HG03064 (cell line): Measurements from ENCODE around the gene LSM6.

Experiments
- ATAC-seq: cut with Tn5 transposase; IDR thresholded peaks from one replicate; pipeline ENCODE4 v1.9.1; 2021; ENCODE audit warnings: low read depth; ENCODE audit not compliant: unreplicated experiment

The LSM6 gene

DNA sequence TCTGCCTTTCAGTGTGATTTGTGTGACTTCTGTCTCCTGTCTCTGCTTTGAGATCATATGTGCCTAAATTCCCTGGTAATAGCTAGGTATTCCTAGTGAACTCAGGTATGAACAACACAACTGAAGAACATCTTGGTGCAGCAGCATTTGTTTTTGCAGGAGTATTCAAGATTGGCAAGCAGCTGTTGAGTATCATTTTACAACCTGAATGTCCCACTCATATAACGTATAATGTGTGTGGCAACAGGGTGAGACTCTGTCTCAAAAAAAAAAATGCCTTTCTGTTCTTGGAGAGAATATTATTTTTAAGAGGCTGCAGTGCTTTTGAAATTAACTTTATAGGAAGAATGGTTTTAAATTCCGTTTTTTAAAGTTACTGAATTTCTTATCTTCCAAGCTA, 7.7 kb downstream of the LSM6 start:
- ATAC-seq = no peak

DNA sequence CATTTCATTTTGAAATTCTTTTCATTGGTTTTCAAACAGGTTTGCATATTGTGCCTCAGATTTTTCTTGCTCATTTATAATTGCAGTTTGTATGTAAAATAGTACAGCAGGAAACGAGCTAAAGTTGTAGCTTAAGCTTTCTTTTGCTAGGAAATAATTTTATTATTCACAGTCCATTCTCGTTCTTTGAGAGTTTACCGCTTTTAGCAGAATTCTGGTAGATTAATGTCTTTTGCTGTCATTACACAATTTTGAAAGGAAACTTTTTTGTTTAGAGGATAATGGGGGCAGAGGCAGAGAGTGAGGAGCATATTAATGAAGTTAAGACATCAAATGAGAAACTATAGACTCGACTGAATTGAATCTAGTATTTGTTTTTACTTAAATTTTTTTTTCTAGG, 10.5 kb downstream of the LSM6 start:
- ATAC-seq = no peak

DNA sequence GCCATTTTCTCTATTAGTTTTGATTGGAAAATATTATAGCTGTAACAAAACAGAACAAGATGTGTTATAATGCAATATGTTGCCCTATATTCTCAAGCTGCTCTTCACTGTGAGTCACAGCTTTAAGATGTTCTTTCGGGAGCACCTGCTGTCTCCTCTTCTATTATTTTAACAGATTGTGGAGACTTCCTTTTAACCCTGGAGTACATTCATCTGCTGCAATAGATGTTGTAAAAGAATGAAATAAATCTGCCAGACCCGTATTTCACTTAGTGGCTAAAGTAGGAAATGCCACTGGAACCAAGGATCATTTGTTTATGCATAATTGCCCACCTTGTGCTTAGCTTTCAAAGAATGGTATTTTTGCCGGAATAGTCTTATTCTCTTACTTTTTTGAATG, 11.1 kb downstream of the LSM6 start:
- no peak for ATAC-seq

DNA sequence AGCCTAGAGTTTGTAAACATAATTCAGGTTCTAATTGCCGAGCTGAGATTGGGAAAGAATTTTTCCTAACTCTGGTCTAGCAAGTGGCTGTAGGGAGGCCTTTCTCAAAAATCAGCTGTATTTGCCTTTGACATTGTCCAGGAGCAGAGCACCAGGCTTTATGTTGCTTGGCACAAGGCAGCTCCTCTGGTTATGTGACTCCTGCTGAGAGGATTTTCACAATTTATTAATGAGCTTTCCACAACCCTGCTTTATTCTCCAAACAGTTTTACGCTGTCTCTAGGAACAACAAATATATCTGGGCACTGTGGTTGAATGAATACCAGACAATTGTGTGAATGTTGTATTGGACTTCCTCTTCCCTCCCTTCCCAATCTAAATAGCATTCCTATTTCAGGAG, 14.9 kb downstream of the LSM6 start:
- ATAC-seq = no peak

DNA sequence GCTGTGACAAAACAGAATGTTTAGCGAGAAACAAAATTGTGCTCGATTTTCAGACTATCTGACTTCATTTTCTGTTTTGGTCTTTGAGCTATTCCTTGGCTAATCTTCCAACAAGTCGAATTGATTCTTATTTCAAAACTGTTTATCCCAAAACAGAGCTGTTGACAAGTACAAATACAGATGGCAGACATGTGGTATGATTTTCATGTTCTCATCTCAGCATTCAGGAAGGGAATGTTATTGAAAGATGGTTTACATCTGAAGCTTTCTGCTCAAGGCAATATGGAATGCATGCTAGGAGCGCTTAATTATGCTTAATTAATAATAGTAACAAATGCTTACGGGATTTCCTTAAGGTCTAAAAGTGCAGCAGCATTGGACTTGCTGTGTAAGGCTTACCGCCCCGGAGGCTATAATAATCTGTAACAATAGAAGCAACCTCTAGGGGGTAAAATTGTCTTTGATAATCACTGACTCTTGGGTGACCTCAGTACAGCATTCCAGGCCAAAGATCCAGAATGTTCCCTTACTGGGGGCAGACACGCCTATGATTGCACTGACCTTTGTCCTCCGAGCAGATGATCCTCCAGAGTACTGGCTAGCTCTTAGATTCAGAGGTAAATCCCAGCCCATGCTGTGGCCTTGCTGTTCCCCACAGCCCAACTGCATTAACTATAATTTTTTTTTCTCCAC, 16.4 kb downstream of the LSM6 start:
- ATAC-seq = no peak

DNA sequence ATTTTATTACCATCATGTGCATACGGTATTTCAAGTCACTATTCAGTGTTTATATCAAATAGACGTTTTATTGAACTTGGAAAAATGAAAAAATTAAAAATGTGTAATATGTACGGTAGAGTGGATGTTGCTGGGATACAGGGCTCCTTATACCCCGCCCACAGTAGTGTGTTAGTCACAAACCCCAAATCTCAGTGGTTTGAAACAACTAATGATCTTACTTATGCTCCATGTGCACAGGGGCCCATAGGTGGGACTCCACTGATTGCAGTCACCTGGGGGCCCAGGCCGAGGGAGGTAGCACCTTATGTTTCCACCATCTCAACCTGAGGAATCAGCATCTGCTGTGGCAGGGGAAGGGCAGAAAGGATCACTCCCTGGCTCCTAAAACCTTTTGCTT, 18.1 kb downstream of the LSM6 start:
- ATAC-seq = no peak

DNA sequence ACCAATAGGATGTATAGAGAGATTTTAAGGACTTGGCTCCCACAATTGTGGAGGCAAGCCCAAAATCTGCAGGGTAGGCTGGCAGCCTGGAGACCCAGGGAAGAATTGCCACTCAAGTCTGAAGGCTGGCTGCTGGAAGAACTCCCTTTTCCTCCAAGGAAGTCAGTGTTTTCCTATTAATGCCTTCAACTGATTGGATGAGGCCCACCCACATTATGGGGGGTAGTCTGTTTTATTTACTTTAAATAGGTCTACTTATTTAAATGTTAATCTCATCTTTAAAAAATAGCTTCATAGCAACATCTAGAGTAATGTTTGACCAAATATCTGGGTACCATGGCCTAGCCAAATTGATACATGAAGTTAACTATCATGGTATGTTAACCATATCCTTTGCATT, 18.7 kb downstream of the LSM6 start:
- ATAC-seq = no peak

DNA sequence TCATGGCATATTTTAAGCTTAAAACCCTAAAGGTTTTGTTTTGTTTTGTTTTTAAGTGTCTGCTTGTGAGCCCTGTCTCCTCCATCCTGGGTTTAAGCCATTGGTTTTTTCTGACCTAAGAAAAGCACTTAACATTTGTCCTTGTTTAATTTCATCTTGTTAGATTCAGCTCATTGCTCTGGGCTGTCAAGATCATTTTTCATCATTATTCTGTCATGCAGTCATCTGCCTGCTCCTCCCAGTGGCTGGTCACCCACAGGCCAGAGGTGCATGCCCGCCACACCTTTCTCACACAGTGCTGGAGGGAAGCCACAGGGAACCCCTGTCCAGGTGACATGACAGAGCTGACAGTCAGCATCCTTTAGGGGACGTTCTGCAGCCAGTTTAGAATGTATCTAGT, 27.1 kb downstream of the LSM6 start:
- no peak for ATAC-seq

DNA sequence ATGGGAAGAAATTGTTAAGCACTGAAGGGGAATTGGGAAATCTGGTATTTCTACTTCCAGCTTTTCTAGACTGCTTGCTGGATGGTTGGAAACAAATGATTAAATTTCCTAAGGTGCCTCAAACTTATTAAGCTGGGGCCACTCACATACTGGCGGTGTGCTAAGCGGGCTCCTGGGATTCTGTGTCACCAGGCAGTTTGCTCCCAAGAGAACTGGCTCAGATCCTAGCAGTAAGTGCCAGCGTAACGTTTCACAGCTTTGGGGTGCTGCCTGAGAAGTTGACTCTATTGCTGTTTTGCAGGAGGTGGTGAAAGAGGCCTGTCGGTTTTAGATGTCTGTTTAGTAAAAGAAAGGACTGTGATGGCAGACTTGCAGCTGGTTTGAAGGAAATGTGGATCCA, 31.9 kb downstream of the LSM6 start:
- ATAC-seq = no peak

DNA sequence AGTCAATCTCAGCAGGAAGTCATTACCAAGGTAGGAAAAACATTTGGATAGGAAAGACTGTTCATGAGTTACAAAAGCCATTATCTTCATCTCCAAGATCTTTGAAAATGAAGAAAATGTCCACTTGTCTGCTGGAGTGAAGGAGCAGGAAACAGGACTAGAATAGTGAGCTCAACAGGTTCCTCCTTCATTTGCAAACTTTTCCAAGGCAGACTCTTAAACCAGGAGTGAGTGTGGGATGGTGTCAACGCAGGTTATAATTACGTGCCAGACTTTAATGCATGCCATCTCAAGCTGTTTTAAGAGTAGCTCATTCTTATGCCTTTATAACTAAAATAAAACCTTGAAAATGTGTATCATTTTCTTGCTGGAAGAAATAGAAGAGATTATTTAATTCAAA, 35.4 kb downstream of the LSM6 start:
- no peak for ATAC-seq

DNA sequence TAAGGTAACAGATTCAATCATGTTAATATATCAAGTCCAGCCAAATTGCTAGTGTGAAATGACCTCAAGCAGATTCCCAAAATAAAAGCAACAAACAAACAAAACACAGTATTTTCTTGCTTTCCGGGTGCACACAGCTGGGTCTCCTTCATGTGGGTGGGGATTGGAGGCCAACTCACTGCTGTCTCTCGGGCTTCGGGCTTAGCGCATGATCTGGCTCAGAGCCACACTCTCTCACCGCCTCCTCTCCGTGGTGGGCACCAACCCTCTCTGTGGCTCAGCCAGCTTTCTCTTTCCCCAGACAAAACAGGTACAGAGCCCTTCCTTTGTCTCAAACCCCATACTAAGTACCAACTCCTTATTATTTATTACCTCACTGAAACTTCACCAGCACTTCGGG, 35.9 kb downstream of the LSM6 start:
- ATAC-seq = no peak

DNA sequence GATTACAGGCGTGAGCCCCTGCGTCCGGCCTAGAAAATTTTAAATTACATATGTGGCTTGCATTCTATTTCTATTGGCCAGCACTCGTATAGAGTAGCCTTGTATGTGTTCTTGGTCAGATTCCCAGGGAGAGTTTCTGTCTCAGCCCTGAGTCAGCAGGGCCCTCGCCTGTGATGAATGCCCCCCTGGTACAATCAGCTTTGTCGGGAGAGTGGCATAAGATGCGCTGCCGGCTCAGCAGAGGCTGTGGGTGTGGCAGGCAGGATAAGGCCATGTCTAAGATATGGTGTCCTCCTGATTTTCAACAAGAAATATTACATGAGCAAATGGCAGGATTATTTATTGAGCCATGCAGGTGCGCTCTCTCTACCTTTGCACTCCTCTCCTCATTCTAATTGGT, 37.3 kb downstream of the LSM6 start:
- ATAC-seq = no peak

DNA sequence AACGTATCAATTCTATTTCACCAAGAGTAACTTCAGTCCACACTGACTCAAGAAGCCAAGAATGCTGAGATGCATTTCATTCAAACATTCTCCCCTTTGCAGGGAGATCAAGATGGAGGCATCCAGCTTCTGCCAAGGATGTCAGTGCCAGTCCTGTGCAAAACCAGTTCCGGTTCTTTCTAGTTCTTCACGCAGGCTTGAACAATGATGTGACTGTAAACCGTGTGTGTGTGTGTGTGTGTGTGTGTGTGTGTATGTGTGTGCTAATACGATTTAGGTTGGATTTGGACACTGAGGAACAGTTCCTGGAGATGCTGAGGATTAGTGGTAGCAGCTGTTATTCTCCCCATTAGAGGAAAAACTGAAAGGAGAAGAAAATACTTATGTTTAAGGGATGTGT, 38.7 kb downstream of the LSM6 start, which contains the start of gene REELD1:
Gene REELD1 (plus strand): TSS at position 301 of the 400 bp plus-strand sequence. CDS start 2,415 bp downstream, outside the sequence.
- no peak for ATAC-seq

DNA sequence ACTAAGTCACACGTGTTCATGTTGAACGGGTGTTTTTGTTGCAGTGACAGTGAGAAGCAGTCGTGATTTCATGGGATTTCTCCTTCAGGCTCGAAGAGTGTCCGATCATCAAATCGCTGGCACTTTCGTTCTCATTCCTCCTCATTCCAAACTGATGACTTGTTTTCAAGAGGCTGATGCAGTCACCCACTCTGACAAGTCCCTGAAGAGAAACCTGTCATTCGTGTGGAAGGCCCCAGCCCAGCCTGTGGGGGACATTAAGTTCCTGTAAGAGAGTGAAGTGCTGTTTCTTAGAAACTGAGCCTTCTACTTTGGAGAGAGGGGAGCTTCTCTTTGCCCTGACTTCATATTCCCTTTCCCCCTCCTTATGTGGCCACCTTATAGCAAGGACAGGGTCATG, 46.8 kb downstream of the LSM6 start:
- ATAC-seq = no peak

DNA sequence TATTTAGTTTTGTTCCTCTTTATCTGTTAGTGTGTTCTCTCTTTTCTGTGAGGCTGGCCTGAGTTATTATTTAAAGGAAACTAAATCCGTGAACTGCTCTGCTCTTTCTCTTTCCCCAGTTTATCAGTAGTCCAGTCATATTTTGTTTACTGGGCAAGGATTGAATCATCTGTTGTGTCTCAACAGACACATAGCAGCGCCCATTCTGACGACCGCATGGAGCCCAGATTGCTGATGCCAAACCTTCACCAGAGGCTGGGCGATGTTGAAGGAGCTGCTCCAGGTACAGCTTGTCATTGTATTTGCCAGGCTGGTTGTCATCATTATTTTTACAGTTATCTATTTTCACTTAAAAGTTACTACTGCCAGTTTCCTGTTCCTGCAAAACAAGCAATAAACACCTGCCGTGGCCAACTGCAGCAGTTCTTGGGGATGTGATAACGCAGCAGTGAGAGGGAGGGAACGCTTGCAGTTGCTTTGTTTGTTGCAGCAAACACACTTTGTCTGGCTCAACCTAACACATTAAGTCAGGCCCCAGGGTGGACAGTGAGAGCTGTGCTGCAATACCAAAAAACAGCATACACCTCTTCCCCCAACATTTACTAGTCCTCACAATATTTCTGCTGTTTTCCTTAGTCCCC, 48.9 kb downstream of the LSM6 start:
- no peak for ATAC-seq

DNA sequence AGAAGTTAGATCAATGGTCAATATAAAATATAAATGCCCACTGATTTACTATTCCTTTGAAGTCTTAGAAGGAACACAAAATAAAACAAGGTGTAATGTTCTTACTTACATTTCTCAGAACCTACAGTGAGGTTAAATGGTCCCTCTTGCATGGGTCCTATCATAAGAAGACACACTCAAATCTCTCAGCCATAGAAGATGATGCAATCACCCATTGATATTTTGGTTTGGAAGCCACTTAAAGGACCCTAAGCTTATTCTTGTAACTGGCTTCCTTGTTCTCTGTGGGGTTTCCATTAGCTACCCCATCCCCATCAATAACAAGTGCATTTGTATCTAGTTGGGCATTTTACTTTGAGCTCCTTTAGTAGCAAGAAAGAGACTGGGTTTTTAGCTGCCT, 53.9 kb downstream of the LSM6 start:
- ATAC-seq = no peak

DNA sequence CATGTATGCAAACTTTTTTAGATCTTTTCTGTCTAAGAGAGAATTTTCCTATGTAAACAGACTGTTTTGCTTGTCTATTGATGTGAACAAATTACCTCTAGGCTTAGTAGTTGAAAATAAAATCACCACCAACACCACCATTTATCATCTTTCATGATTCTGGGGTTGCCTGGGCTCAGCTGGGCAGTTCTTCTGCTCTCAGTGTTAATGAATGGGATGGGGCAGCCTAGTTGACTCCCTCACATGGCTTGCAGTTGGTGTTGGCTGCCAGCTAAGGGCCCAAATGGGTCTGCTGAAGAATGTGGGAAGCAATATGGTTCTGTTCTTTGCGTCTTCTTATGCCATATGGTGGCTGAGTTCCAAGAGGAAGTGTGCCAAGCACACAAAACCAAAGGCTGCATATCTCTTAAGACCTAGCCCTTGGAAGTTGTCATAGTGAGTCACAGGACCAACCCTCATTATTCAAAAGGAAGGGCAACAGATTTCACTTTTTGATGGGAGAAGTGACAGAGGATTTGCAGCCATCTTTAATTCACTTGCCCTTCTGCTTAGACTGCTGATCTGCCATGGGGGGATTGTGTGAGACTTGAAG, 56.7 kb downstream of the LSM6 start:
- ATAC-seq = no peak

DNA sequence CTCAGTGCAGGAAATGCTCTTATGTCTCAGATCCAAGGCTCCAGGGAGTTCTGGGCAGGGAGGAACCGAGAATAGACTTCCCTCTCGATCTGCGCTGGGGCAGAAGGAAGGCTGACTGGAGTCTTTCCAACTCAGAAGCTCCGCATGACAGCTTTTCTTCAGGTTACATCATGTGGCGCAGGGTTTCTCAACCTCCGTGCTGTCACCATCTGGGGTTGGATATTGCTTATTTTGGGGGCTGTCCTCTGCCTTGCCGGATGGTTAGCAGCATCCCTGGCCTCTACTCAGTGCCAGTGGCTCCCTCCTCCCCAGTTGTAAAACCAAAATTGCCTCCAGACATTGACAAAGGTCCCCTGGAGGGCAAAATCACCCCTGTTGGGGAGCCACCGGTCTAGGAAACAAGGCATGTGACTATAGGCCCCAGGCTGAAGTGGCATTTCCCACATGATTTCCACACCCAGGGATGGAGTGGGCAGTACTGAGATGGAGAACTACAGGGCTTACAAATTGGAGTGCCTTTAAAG, 60.2 kb downstream of the LSM6 start:
- no peak for ATAC-seq

DNA sequence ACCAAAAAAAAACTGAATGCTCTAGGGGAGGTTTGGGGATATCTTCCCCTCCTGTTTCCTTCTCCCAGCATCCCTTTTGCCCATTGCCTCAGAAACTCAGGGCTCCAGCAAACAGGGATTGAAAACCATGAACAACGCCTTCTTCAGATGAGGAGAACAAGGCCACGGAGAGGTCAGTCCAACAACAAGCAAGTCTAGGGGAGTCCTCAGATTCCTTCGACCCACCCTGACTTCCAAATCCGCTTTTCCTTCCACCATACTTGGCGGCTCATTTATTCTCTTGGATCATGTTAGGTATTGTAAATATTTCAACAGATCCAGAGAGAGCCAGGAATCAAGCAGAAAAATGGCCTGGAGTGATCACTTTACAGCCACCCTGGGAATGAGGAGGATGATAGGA, 60.7 kb downstream of the LSM6 start:
- ATAC-seq = no peak

DNA sequence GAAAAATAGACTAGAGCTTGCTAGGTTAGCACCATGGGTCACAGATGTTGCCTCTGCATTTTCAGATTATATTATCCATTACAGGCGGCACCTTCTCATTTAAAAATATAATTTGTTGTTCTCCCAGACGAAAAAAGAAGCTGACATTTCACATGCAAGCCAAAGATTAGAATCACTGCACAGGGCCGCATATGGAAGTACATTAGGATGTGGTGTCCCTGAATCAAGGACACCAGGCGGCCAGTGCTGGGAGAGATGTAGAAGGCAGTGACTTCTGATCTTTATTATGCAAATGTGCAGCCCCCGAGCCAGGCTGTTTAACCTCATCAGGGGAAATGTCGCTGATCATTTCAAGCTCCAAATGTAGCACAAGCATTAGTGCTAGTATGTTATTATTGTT, 61.6 kb downstream of the LSM6 start:
- ATAC-seq = no peak

DNA sequence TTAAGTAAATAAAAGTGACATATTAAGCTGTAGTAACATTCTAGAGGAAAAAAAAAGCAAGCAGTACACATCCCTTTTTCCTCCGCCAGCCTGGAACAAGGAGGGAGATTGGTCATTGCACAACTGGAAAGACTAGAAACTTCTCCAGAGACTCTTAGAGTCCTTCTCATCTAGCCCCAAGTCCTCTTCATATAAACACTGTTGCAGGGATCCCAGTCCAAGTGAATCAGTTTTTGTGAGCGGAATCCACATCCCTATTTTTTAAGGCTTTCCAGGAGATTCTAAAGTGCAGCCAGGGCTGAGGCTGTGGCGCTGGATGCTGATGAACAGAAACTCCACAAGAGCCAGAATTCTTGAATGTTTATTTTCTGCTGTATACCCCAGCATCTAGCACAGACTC, 62.6 kb downstream of the LSM6 start:
- ATAC-seq = no peak
